Esophagus muscularis mucosa (tissue), 3 donors: ENCODE results near the gene SLC27A1.

Experiments
- POLR2AphosphoS5 ChIP-seq, 2 donors: sonication (generic); formaldehyde crosslinking; IDR thresholded peaks; one replicate each; pipeline ENCODE4 v1.6.1; 2017; ENCODE audit warnings: antibody characterized with exemption in 2 of 2
- TF ChIP-seq, protein P1 (sequence below), 3 experiments: fragments of 200-600 bp in 2 of 3; fragments of 450-650 bp in 1 of 3; sonication (generic) in 2 of 3; IDR thresholded peaks; one replicate each; pipeline ENCODE4 v1.5.1; 2017 to 2019; ENCODE audit warnings: antibody characterized with exemption in 3 of 3, mild to moderate bottlenecking in 2 of 3, moderate library complexity in 1 of 3

DNA sequence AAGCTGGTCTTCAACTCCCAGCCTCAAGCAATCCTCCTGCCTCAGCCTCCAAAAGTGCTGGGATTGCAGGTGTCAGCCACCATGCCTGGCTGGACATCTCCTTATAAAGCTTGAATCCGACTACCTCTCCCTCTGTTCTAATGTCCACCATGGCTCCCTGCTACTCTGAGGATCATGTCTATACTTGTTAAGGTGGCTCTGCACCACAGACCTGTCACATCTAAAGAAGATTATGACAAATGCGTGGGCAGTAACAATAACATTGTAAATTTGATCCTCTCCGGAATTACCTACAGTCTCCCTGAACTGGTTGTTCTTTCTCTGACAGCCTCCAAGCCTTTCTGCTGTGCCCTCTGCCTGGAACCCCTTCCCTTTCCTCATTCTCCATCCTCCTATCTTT is 11.4 kb upstream of the SLC27A1 start:
- TF ChIP-seq, protein P1, sequence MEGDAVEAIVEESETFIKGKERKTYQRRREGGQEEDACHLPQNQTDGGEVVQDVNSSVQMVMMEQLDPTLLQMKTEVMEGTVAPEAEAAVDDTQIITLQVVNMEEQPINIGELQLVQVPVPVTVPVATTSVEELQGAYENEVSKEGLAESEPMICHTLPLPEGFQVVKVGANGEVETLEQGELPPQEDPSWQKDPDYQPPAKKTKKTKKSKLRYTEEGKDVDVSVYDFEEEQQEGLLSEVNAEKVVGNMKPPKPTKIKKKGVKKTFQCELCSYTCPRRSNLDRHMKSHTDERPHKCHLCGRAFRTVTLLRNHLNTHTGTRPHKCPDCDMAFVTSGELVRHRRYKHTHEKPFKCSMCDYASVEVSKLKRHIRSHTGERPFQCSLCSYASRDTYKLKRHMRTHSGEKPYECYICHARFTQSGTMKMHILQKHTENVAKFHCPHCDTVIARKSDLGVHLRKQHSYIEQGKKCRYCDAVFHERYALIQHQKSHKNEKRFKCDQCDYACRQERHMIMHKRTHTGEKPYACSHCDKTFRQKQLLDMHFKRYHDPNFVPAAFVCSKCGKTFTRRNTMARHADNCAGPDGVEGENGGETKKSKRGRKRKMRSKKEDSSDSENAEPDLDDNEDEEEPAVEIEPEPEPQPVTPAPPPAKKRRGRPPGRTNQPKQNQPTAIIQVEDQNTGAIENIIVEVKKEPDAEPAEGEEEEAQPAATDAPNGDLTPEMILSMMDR (IDR thresholded peaks at IDR 0.05), result no peak
- TF ChIP-seq POLR2AphosphoS5 (IDR thresholded peaks at IDR 0.05), result no peak
